Measurements from ENCODE around the gene ADGRV1.
"Not testable (repeated sequence)": the region's sequence is repeated elsewhere in the genome, so short reads cannot be mapped to it uniquely, and the experiment has no call there.

Gene ADGRV1

DNA sequence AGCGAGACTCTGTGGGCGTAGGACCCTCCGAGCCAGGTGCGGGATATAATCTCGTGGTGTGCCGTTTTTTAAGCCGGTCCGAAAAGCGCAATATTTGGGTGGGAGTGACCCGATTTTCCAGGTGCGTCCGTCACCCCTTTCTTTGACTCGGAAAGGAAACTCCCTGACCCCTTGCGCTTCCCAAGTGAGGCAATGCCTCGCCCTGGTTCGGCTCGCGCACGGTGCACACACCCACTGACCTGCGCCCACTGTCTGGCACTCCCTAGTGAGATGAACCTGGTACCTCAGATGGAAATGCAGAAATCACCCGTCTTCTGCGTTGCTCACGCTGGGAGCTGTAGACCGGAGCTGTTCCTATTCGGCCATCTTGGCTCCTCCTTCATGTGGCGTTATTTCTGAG, 263.5 kb downstream of the ADGRV1 start:
- WGBS, result 91% methylated on average over 26 of the region's 26 CpGs
- not testable (repeated sequence) for H3K4me1 ChIP-seq (ENCODE audit: insufficient read depth, low read length); H3K27ac ChIP-seq (ENCODE audit: low read depth, low read length)

GRCh38 chr5:90824436-90824835, 265.8 kb downstream of the ADGRV1 start:
- no peak overlapping the region for H3K4me3 ChIP-seq (ENCODE audit: low read length)
- no peaks in the 10 kb centered on the region for H3K4me1 ChIP-seq (ENCODE audit: insufficient read depth, low read length)
- no peak overlapping the region for H3K27ac ChIP-seq (ENCODE audit: low read depth, low read length)
- 100% methylated on average over 3 of the region's 3 CpGs for WGBS
- H3K27me3 ChIP-seq (ENCODE audit: insufficient read depth, low read length), result no peaks in the 10 kb centered on the region
- no peak overlapping the region for H3K9ac ChIP-seq (ENCODE audit: low read depth, low read length)
- peaks cover 41% of the 10 kb centered on the region for H3K36me3 ChIP-seq (ENCODE audit: insufficient read depth, low read length)
- no peaks in the 10 kb centered on the region for H3K9me3 ChIP-seq (ENCODE audit: insufficient read depth, low read depth, low read length)

More for the DNA sequence above, 263.5 kb downstream of the ADGRV1 start:
- H3K9me3 ChIP-seq (ENCODE audit: insufficient read depth, low read depth, low read length); H3K9ac ChIP-seq (ENCODE audit: low read depth, low read length); H3K27me3 ChIP-seq (ENCODE audit: insufficient read depth, low read length); H3K4me3 ChIP-seq (ENCODE audit: low read length): not testable (repeated sequence)
- peaks cover 28% of the 10 kb centered on the region for H3K36me3 ChIP-seq (ENCODE audit: insufficient read depth, low read length)

- Histone ChIP-seq H3K9me3 (ENCODE audit: insufficient read depth, low read depth, low read length) (no peaks in the 10 kb centered on the region), H3K4me3 (ENCODE audit: low read length) (no peak overlapping the region), H3K36me3 (ENCODE audit: insufficient read depth, low read length) (peaks cover 58% of the 10 kb centered on the region), H3K9ac (ENCODE audit: low read depth, low read length) (no peak overlapping the region), H3K4me1 (ENCODE audit: insufficient read depth, low read length) (no peaks in the 10 kb centered on the region), H3K27ac (ENCODE audit: low read depth, low read length) (no peak overlapping the region), H3K27me3 (ENCODE audit: insufficient read depth, low read length) (no peaks in the 10 kb centered on the region)
- WGBS, result 99% methylated on average over 3 of the region's 3 CpGs
These were observed 271.5 kb downstream of the ADGRV1 start for GRCh38 chr5:90830058-90830457.

DNA sequence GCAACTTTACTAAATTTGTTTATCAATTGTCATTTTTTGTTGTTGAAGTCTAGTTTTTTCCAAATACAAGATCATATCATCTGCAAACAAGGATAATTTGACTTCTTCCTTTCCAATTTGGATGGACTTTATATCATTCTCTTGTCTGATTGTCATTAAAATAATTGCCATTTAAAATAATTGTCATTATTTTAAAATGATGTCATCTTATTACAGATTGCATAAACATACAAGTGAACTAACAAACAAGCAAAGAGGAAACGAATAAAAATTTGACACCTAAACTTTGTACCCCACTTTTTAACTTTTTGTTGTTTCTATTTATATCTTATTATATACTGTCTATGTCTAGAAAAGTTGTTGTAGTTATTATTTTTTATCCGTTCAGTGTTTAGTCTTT, 275.2 kb downstream of the ADGRV1 start:
- no CpG with 5 or more reads among the region's 2 CpGs for WGBS
- H3K9ac ChIP-seq (ENCODE audit: low read depth, low read length), result no peak overlapping the region
- H3K4me1 ChIP-seq (ENCODE audit: insufficient read depth, low read length), result no peaks in the 10 kb centered on the region
- peaks cover 45% of the 10 kb centered on the region for H3K36me3 ChIP-seq (ENCODE audit: insufficient read depth, low read length)
- H3K27me3 ChIP-seq (ENCODE audit: insufficient read depth, low read length), result no peaks in the 10 kb centered on the region
- H3K9me3 ChIP-seq (ENCODE audit: insufficient read depth, low read depth, low read length), result no peaks in the 10 kb centered on the region
- H3K27ac ChIP-seq (ENCODE audit: low read depth, low read length), result no peak overlapping the region
- no peak overlapping the region for H3K4me3 ChIP-seq (ENCODE audit: low read length)

- Histone ChIP-seq H3K9ac (ENCODE audit: low read depth, low read length) (no peak overlapping the region), H3K4me1 (ENCODE audit: insufficient read depth, low read length) (no peaks in the 10 kb centered on the region), H3K27me3 (ENCODE audit: insufficient read depth, low read length) (no peaks in the 10 kb centered on the region), H3K4me3 (ENCODE audit: low read length) (no peak overlapping the region), H3K36me3 (ENCODE audit: insufficient read depth, low read length) (peaks cover 36% of the 10 kb centered on the region), H3K27ac (ENCODE audit: low read depth, low read length) (no peak overlapping the region), H3K9me3 (ENCODE audit: insufficient read depth, low read depth, low read length) (no peaks in the 10 kb centered on the region)
- 98% methylated on average over 3 of the region's 3 CpGs for WGBS
These were observed 276.1 kb downstream of the ADGRV1 start for GRCh38 chr5:90834711-90835110.

DNA sequence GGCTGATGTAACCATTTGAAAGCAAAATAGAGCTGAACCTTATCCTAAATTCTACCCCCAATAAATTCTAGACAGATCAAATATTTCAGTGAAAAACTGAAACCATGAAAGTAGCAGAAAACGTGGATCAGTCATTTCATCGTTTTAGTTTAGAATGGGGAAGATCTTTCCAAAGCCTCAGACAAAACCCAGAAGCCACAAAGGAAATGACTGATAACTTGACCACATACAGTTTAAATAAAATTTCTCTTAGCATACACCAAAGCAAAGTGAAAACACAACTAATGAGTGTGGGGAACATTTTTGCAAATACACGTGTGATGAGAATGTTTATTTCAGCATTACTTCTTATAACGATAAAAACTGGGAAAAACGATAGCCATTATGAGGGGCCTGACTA, 284.8 kb downstream of the ADGRV1 start:
- no peaks in the 10 kb centered on the region for H3K4me1 ChIP-seq (ENCODE audit: insufficient read depth, low read length)
- no peak overlapping the region for H3K9ac ChIP-seq (ENCODE audit: low read depth, low read length)
- no peak overlapping the region for H3K27ac ChIP-seq (ENCODE audit: low read depth, low read length)
- H3K4me3 ChIP-seq (ENCODE audit: low read length), result no peak overlapping the region
- no peaks in the 10 kb centered on the region for H3K27me3 ChIP-seq (ENCODE audit: insufficient read depth, low read length)
- peaks cover 20% of the 10 kb centered on the region for H3K36me3 ChIP-seq (ENCODE audit: insufficient read depth, low read length)
- H3K9me3 ChIP-seq (ENCODE audit: insufficient read depth, low read depth, low read length), result no peaks in the 10 kb centered on the region
- WGBS, result 95% methylated on average over 4 of the region's 5 CpGs

DNA sequence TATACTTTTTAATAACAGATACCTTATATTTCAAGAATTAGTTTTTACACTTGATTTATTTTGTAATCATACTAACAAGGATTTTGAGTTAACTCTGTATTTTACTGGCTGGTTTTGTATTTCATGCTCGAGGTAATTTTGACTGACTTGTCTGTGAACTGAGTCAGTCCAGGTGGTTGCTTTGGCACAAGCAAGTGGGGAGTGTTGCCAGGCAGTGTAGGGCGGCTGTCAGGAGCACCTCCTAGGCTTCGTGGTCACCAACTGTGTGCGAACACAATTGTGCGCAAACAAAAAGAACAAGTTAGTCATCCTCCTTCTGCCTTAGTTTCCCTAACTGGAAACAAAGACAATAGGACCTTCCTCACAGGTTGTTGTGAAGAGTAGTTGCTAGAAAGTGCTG, 286.3 kb downstream of the ADGRV1 start:
- 94% methylated on average over 5 of the region's 5 CpGs for WGBS
- Histone ChIP-seq H3K36me3 (ENCODE audit: insufficient read depth, low read length) (peaks cover 30% of the 10 kb centered on the region), H3K9ac (ENCODE audit: low read depth, low read length) (no peak overlapping the region), H3K4me1 (ENCODE audit: insufficient read depth, low read length) (no peaks in the 10 kb centered on the region), H3K9me3 (ENCODE audit: insufficient read depth, low read depth, low read length) (no peaks in the 10 kb centered on the region), H3K4me3 (ENCODE audit: low read length) (no peak overlapping the region), H3K27ac (ENCODE audit: low read depth, low read length) (no peak overlapping the region), H3K27me3 (ENCODE audit: insufficient read depth, low read length) (no peaks in the 10 kb centered on the region)

DNA sequence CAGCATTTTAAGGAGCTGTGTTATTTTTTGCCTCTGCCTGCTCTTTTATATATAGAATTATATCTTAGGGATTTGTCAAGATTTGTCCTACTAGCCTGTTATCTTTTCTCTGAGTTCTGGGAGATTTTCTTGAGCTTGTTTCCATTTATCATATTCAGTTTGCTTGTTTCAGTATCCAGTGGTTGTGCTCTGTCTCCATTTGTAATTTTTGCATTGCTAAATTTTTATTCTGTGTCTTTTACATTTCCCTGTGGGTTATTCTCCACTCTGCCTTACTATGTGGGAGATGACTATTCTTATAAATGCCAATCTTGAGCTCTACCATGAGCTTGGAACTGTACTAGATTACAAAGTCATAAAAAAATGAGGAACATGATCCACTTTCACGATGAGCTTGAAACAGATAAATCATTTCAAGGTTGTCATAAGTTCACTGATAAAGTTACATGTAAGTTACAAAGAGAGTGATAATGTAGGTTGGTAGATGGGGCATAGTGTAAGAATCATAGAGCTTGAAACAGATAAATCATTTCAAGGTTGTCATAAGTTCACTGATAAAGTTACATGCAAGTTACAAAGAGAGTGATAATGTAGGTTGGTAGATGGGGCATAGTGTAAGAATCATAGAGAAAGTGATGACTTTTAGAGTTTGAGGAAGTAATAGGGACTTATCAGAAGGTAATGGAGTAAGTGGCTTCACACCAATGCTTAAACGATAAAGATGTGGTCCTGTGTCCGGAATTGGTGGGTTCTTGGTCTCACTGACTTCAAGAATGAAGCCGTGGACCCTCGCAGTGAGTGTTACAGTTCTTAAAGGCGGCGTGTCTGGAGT, 287.3 kb downstream of the ADGRV1 start:
- H3K4me1 ChIP-seq (ENCODE audit: insufficient read depth, low read length), result no peaks in the 10 kb centered on the region
- peaks cover 28% of the 10 kb centered on the region for H3K36me3 ChIP-seq (ENCODE audit: insufficient read depth, low read length)
- H3K4me3 ChIP-seq (ENCODE audit: low read length), result no peak overlapping the region
- H3K27ac ChIP-seq (ENCODE audit: low read depth, low read length), result no peak overlapping the region
- no peak overlapping the region for H3K9ac ChIP-seq (ENCODE audit: low read depth, low read length)
- H3K27me3 ChIP-seq (ENCODE audit: insufficient read depth, low read length), result no peaks in the 10 kb centered on the region
- no peaks in the 10 kb centered on the region for H3K9me3 ChIP-seq (ENCODE audit: insufficient read depth, low read depth, low read length)
- 97% methylated on average over 7 of the region's 7 CpGs for WGBS

- not testable (repeated sequence) for H3K27me3 ChIP-seq (ENCODE audit: insufficient read depth, low read length); H3K27ac ChIP-seq (ENCODE audit: low read depth, low read length); H3K9me3 ChIP-seq (ENCODE audit: insufficient read depth, low read depth, low read length); H3K4me3 ChIP-seq (ENCODE audit: low read length); H3K4me1 ChIP-seq (ENCODE audit: insufficient read depth, low read length); H3K9ac ChIP-seq (ENCODE audit: low read depth, low read length)
- WGBS, result 96% methylated on average over 24 of the region's 24 CpGs
- peaks cover 23% of the 10 kb centered on the region for H3K36me3 ChIP-seq (ENCODE audit: insufficient read depth, low read length)
These were observed 289.0 kb downstream of the ADGRV1 start for GRCh38 chr5:90847606-90848005.

GRCh38 chr5:90849939-90850338, 291.3 kb downstream of the ADGRV1 start:
- Histone ChIP-seq H3K9me3 (ENCODE audit: insufficient read depth, low read depth, low read length) (no peaks in the 10 kb centered on the region), H3K27me3 (ENCODE audit: insufficient read depth, low read length) (no peaks in the 10 kb centered on the region), H3K36me3 (ENCODE audit: insufficient read depth, low read length) (peaks cover 42% of the 10 kb centered on the region), H3K4me3 (ENCODE audit: low read length) (no peak overlapping the region), H3K27ac (ENCODE audit: low read depth, low read length) (no peak overlapping the region), H3K9ac (ENCODE audit: low read depth, low read length) (no peak overlapping the region), H3K4me1 (ENCODE audit: insufficient read depth, low read length) (no peaks in the 10 kb centered on the region)

GRCh38 chr5:90852531-90852930, 293.9 kb downstream of the ADGRV1 start:
- H3K4me3 ChIP-seq (ENCODE audit: low read length), result no peak overlapping the region
- H3K27me3 ChIP-seq (ENCODE audit: insufficient read depth, low read length), result no peaks in the 10 kb centered on the region

DNA sequence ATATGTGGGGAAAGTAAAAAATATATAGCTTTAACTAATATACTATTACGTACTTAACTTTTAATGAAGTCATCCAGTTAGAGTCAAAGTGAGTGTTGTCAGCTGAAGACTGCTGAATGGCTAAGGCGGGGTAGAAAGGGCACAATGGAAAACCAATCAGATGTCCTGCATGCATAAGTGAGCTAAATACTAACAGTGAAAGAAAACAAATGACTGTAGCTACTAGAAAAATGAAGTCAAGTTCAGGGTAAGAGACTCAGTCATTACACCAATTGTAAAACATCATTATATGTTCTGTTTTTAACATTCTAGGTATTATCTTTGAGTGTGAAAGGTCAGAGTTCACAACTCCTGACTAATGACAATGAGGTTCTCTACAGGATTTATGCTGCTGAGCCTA, 295.2 kb downstream of the ADGRV1 start:
- no peak overlapping the region for H3K4me3 ChIP-seq (ENCODE audit: low read length)
- no peaks in the 10 kb centered on the region for H3K4me1 ChIP-seq (ENCODE audit: insufficient read depth, low read length)
- no peaks in the 10 kb centered on the region for H3K9me3 ChIP-seq (ENCODE audit: insufficient read depth, low read depth, low read length)
- WGBS, result 95% methylated on average over 2 of the region's 2 CpGs
- no peaks in the 10 kb centered on the region for H3K27me3 ChIP-seq (ENCODE audit: insufficient read depth, low read length)
- H3K9ac ChIP-seq (ENCODE audit: low read depth, low read length), result no peak overlapping the region
- peaks cover 56% of the 10 kb centered on the region for H3K36me3 ChIP-seq (ENCODE audit: insufficient read depth, low read length)
- H3K27ac ChIP-seq (ENCODE audit: low read depth, low read length), result no peak overlapping the region

More at GRCh38 chr5:90852531-90852930, 293.9 kb downstream of the ADGRV1 start:
- peaks cover 59% of the 10 kb centered on the region for H3K36me3 ChIP-seq (ENCODE audit: insufficient read depth, low read length)
- no peaks in the 10 kb centered on the region for H3K9me3 ChIP-seq (ENCODE audit: insufficient read depth, low read depth, low read length)
- H3K9ac ChIP-seq (ENCODE audit: low read depth, low read length), result no peak overlapping the region
- H3K27ac ChIP-seq (ENCODE audit: low read depth, low read length), result no peak overlapping the region
- no peaks in the 10 kb centered on the region for H3K4me1 ChIP-seq (ENCODE audit: insufficient read depth, low read length)
